HCT116 (cell line): ENCODE measurements around the gene CGNL1.

Experiments
- ATF3 ChIP-seq: IDR thresholded peaks from 2 replicates; pipeline ENCODE4 v1.6.1; 2012
- CTCF ChIP-seq, 3 experiments: fragments of 200-600 bp in 1 of 3; sonication (generic) in 1 of 3; IDR thresholded peaks in 2 of 3; conservative IDR thresholded peaks in 1 of 3; 2 replicates each; pipeline ENCODE4 v1.5.1; 2012 to 2017; ENCODE audit warnings: low read depth in 2 of 3, low read length in 2 of 3, antibody characterized with exemption in 1 of 3, borderline replicate concordance in 1 of 3, control low read depth in 1 of 3, mild to moderate bottlenecking in 1 of 3, mixed read lengths in 1 of 3, mixed run types in 1 of 3, moderate library complexity in 1 of 3; ENCODE audit not compliant: insufficient read depth in 1 of 3
- EGR1 ChIP-seq: IDR thresholded peaks from 2 replicates; pipeline ENCODE4 v1.6.1; 2012; ENCODE audit warnings: low read depth
- EZH2 ChIP-seq: fragments of 200-600 bp; sonication (generic); IDR thresholded peaks from 2 replicates; pipeline ENCODE4 v1.6.1; 2017; ENCODE audit warnings: antibody characterized with exemption, mixed run types
- POLR2A ChIP-seq: IDR thresholded peaks from 2 replicates; pipeline ENCODE4 v1.7.0; 2011; ENCODE audit warnings: borderline replicate concordance; ENCODE audit not compliant: insufficient read depth, insufficient read length; ENCODE audit errors: extremely low read depth
- YY1 ChIP-seq: IDR thresholded peaks from 2 replicates; pipeline ENCODE4 v1.6.1; 2011; ENCODE audit warnings: low read length, low read depth, moderate library complexity, mild to moderate bottlenecking; ENCODE audit not compliant: insufficient replicate concordance; ENCODE audit errors: extremely low read depth
- ZBTB33 ChIP-seq: IDR thresholded peaks from 2 replicates; pipeline ENCODE4 v1.6.1; 2011; ENCODE audit warnings: mild to moderate bottlenecking, low read length, moderate library complexity; ENCODE audit not compliant: insufficient replicate concordance; ENCODE audit errors: extremely low read depth

GRCh38 chr15:57552678-57553334 lies 176.5 kb downstream of the CGNL1 start:
- no peak for TF ChIP-seq CTCF (IDR thresholded peaks at IDR 0.05 in 2 of 3, conservative IDR thresholded peaks at IDR 0.05 in 1 of 3; ENCODE audit: borderline replicate concordance in 1 of 3, insufficient read depth in 1 of 3, low read depth in 2 of 3, low read length in 2 of 3)
- no peak for TF ChIP-seq POLR2A
- TF ChIP-seq EZH2 = no peak
- TF ChIP-seq ATF3 = no peak
- no peak for TF ChIP-seq EGR1
- no peak for TF ChIP-seq ZBTB33
- no peak for TF ChIP-seq YY1
